ENCODE results near the gene ETV3L. TPM values are rescaled to one million over a fixed set of nuclear protein-coding genes. Genes with fewer than 3 reads are reported as not detected.

Gene ETV3L
- total RNA-seq, 4 donors from 2014 or later, result not detected

GRCh38 chr1:157141212-157141855 is 41.7 kb upstream of the ETV3L start:
- TF ChIP-seq, protein P1, sequence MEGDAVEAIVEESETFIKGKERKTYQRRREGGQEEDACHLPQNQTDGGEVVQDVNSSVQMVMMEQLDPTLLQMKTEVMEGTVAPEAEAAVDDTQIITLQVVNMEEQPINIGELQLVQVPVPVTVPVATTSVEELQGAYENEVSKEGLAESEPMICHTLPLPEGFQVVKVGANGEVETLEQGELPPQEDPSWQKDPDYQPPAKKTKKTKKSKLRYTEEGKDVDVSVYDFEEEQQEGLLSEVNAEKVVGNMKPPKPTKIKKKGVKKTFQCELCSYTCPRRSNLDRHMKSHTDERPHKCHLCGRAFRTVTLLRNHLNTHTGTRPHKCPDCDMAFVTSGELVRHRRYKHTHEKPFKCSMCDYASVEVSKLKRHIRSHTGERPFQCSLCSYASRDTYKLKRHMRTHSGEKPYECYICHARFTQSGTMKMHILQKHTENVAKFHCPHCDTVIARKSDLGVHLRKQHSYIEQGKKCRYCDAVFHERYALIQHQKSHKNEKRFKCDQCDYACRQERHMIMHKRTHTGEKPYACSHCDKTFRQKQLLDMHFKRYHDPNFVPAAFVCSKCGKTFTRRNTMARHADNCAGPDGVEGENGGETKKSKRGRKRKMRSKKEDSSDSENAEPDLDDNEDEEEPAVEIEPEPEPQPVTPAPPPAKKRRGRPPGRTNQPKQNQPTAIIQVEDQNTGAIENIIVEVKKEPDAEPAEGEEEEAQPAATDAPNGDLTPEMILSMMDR (IDR thresholded peaks at IDR 0.05), result no peak
- TF ChIP-seq EP300 (IDR thresholded peaks at IDR 0.05; ENCODE audit: low read depth) (no peak), POLR2A (IDR thresholded peaks at IDR 0.05) (no peak), POLR2AphosphoS5 (IDR thresholded peaks at IDR 0.05) (no peak)
- DNase-seq, result no peak
- no peak overlapping the region for H3K4me3 ChIP-seq
- no peaks in the 10 kb centered on the region for H3K36me3 ChIP-seq
- WGBS, 2 donors (ENCODE audit: low coverage in 1 of 2), result 87 to 90% methylated on average over 3 to 4 of the region's 4 CpGs
- H3K27ac ChIP-seq, result no peak overlapping the region
- no peaks in the 10 kb centered on the region for H3K9me3 ChIP-seq
- H3K4me1 ChIP-seq, result peaks cover 9 to 17% (median 12%) of the 10 kb centered on the region in 4 donors
- no peaks in the 10 kb centered on the region for H3K27me3 ChIP-seq
- intact Hi-C loops (cut with DNase I; ENCODE audit: low total_unique reads), result no loop called here
- in situ Hi-C loops (cut with MboI; ENCODE audit: low pct_ligation_motif_present in 1 of 4, low pct_unique_long_range_greater_than_20kb in 1 of 4, low sequenced_read_pairs in 3 of 4), result no loop called here

GRCh38 chr1:157140063-157140588 is 40.5 kb upstream of the ETV3L start:
- in situ Hi-C loops (cut with MboI; ENCODE audit: low pct_ligation_motif_present in 1 of 4, low pct_unique_long_range_greater_than_20kb in 1 of 4, low sequenced_read_pairs in 3 of 4) (no loop called here), intact Hi-C loops (cut with DNase I; ENCODE audit: low total_unique reads) (no loop called here)
- TF ChIP-seq EP300 (IDR thresholded peaks at IDR 0.05; ENCODE audit: low read depth), result no peak
- TF ChIP-seq POLR2A (IDR thresholded peaks at IDR 0.05), result no peak
- TF ChIP-seq, protein P1 (IDR thresholded peaks at IDR 0.05), result no peak
- TF ChIP-seq POLR2AphosphoS5 (IDR thresholded peaks at IDR 0.05), result no peak
- Histone ChIP-seq H3K27me3 (no peaks in the 10 kb centered on the region), H3K9me3 (no peaks in the 10 kb centered on the region), H3K4me3 (no peak overlapping the region), H3K4me1 (peaks cover 13 to 25% (median 15%) of the 10 kb centered on the region in 4 donors), H3K27ac (no peak overlapping the region), H3K36me3 (peaks cover 0 to 6% (median 1%) of the 10 kb centered on the region in 4 donors)
- WGBS, 2 donors (ENCODE audit: low coverage in 1 of 2), result 56 to 66% methylated on average over 2 of the region's 2 CpGs
- DNase-seq, result no peak

- no peak for DNase-seq
- H3K36me3 ChIP-seq, result peaks cover 0 to 15% (median 6%) of the 10 kb centered on the region in 4 donors
- intact Hi-C loops (cut with DNase I; ENCODE audit: low total_unique reads) (no loop called here), in situ Hi-C loops (cut with MboI; ENCODE audit: low pct_ligation_motif_present in 1 of 4, low pct_unique_long_range_greater_than_20kb in 1 of 4, low sequenced_read_pairs in 3 of 4) (no loop called here)
- peak overlapping the region; percentile 95 to 99 (median 98) for H3K27ac ChIP-seq
- TF ChIP-seq, protein P1 (IDR thresholded peaks at IDR 0.05), result no peak
- no peak for TF ChIP-seq EP300 (IDR thresholded peaks at IDR 0.05; ENCODE audit: low read depth)
- no peak for TF ChIP-seq POLR2AphosphoS5 (IDR thresholded peaks at IDR 0.05)
- no peak for TF ChIP-seq POLR2A (IDR thresholded peaks at IDR 0.05)
- 24 to 55% methylated on average over 3 to 9 of the region's 9 CpGs for WGBS, 2 donors (ENCODE audit: low coverage in 1 of 2)
- no peaks in the 10 kb centered on the region for H3K9me3 ChIP-seq
- H3K27me3 ChIP-seq, result no peaks in the 10 kb centered on the region
- H3K4me3 ChIP-seq, result peak overlapping the region; percentile 86 to 100 (median 92)
- peaks cover 13 to 25% (median 15%) of the 10 kb centered on the region in 4 donors for H3K4me1 ChIP-seq
These were observed 39.6 kb upstream of the ETV3L start for GRCh38 chr1:157139052-157139715.

Data from transverse colon (tissue), 4 donors.